ENCODE results near the gene NOL6. TPM values are rescaled to one million over a fixed set of nuclear protein-coding genes. Genes with fewer than 3 reads are reported as not detected.
A peak's percentile ranks its signal among the peaks of the same experiment; 100 is the strongest.

NOL6 gene
- total RNA-seq, 1 experiment from 2014 or later, result 49.6 TPM

DNA sequence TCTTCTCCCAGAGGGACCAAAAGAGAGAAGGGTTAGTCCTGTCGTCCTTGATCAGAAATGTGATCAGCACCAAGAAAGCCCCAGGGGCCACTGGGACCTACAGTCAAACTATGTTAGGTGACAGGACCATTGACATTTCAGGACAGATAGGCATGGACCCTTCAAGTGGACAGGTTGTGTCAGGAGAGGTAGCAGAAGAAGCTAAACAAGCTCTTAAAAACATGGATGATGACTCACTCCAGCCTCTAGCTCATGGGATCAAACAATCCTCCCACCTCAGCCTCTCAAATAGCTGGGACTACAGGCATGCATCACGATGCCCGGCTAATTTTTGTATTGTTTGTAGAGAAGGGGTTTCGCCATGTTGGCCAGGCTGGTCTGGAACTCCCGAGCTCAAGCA lies 24.0 kb downstream of the NOL6 start:
- CTCF ChIA-PET, result no interaction called here
- Histone ChIP-seq H3K9me3 (ENCODE audit: low read depth, low read length, poor library complexity, severe bottlenecking) (no peaks in the 10 kb centered on the region), H3K4me3 (ENCODE audit: low read depth, low read length, poor library complexity, severe bottlenecking) (no peak overlapping the region), H3K4me1 (ENCODE audit: insufficient read depth, low read length, poor library complexity, severe bottlenecking) (peaks cover 5% of the 10 kb centered on the region), H3K27me3 (replicated peaks; ENCODE audit: insufficient read depth, low read depth, low read length, poor library complexity) (no peaks in the 10 kb centered on the region), H3K27ac (ENCODE audit: low read depth, low read length, poor library complexity, severe bottlenecking) (no peak overlapping the region), H3K36me3 (ENCODE audit: insufficient read depth, low read length, poor library complexity, severe bottlenecking) (no peaks in the 10 kb centered on the region)
- BruUV-seq (replicated peaks), result no TSS peak
- DNase-seq (ENCODE audit: low spot score), result no peak
- TF ChIP-seq, protein P1, sequence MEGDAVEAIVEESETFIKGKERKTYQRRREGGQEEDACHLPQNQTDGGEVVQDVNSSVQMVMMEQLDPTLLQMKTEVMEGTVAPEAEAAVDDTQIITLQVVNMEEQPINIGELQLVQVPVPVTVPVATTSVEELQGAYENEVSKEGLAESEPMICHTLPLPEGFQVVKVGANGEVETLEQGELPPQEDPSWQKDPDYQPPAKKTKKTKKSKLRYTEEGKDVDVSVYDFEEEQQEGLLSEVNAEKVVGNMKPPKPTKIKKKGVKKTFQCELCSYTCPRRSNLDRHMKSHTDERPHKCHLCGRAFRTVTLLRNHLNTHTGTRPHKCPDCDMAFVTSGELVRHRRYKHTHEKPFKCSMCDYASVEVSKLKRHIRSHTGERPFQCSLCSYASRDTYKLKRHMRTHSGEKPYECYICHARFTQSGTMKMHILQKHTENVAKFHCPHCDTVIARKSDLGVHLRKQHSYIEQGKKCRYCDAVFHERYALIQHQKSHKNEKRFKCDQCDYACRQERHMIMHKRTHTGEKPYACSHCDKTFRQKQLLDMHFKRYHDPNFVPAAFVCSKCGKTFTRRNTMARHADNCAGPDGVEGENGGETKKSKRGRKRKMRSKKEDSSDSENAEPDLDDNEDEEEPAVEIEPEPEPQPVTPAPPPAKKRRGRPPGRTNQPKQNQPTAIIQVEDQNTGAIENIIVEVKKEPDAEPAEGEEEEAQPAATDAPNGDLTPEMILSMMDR (conservative IDR thresholded peaks at IDR 0.05; ENCODE audit: low read depth, low read length), result no peak
- POLR2A ChIA-PET (ENCODE audit: low non-redundant PET), result no interaction called here
- intact Hi-C loops (cut with micrococcal nuclease; ENCODE audit: unreplicated experiment), result no loop called here

DNA sequence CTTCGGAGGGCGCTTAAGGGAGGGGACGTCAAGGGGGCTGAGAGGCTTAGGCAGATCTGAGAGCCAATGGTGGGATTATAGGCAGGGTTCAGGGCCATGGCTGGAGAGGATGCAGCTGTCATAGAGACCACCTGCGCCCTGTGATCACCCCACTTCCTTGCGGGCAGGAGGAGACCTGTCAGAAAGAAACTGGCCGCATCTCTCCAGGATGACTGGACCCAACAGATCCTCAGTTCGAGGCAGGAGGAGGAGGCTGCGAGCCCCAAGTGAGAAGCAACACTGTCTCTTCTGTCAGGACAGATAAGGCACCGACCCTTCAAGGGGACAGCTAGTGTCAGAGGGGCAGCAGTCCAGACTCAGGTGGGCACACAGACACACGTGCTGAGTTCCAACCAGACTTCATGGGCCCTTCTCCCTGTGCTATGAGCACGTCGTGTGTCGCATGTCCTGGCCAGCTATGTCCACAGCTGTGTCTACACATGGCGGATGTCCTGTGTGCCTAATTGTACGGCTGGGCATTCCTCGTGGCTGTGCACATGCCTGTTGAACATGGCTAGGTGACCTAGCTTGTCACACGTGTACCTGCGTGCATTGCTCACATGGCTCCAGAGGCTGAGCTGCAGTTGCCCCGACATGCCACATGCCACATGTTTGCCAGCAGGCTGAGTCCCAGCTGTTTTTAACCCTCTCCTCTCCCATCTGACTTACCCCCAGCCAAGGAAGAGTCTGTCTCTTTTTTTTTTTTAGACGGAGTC lies 25.7 kb downstream of the NOL6 start:
- peaks cover 5% of the 10 kb centered on the region for H3K4me1 ChIP-seq (ENCODE audit: insufficient read depth, low read length, poor library complexity, severe bottlenecking)
- DNase-seq (ENCODE audit: low spot score), result no peak
- no peaks in the 10 kb centered on the region for H3K36me3 ChIP-seq (ENCODE audit: insufficient read depth, low read length, poor library complexity, severe bottlenecking)
- H3K27me3 ChIP-seq (replicated peaks; ENCODE audit: insufficient read depth, low read depth, low read length, poor library complexity), result no peaks in the 10 kb centered on the region
- ChIA-PET CTCF (interaction anchor here (0.7 to 2.2 kb wide), 2 partner anchors 18 to 73 kb away, joined by 5 to 6 read pairs; no protein-coding TSS in a partner anchor), POLR2A (ENCODE audit: low non-redundant PET) (no interaction called here)
- intact Hi-C loops (cut with micrococcal nuclease; ENCODE audit: unreplicated experiment), result no loop called here
- no peaks in the 10 kb centered on the region for H3K9me3 ChIP-seq (ENCODE audit: low read depth, low read length, poor library complexity, severe bottlenecking)
- H3K4me3 ChIP-seq (ENCODE audit: low read depth, low read length, poor library complexity, severe bottlenecking), result peak overlapping the region; percentile 39
- no peak overlapping the region for H3K27ac ChIP-seq (ENCODE audit: low read depth, low read length, poor library complexity, severe bottlenecking)
- TF ChIP-seq, protein P1 (conservative IDR thresholded peaks at IDR 0.05; ENCODE audit: low read depth, low read length), result no peak
- no peak for TF ChIP-seq EZH2 (IDR thresholded peaks at IDR 0.05; ENCODE audit: borderline replicate concordance, low read depth, low read length, poor library complexity, severe bottlenecking)
- no TSS peak for BruUV-seq (replicated peaks)

DNA sequence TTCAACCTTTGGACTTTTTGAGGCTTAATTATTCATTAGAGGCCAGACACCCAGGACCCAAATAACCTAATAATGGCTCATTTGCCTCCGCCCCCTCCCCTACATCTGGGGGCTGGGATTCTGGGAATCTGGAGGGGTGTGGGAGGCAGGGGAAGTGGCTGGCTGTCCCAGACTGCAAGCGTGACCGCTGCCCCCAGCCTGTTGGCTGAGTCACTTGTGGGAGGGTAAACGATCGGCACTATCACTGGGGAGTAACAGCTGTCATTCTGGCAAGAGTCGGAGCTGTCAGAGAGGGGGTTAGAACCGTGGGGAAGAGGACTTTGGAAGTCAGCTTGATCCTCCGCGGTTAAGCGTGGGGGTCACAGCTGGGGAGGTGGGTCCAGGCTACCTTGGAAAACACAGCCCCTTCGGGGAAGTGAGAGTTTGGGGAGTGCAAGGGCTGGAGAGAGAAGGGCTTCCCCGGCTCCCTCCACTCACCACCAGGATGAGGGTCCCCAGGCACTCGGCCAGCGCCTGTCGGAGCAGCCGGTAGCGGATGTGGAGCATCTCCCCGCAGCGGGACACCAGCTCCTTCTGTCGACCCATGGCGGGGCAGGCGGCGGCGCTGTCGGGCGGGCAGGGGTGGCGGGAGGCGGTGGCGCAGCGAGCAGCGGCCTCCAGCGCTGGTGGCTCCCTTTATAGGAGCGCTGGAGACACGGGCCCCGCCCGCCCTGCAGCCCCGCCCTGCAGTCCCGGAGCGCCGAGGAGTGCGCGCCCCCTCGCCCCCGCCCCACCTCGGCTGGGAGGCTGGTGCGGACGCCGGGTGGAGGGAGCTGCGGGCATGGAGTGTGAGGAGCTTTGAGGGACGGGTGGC lies 26.6 kb downstream of the NOL6 start, which contains the start of gene AQP3:
Gene AQP3 (minus strand): TSS at position 648 of the 853 bp plus-strand sequence. CDS start 63 bp downstream, at position 585.
- no TSS peak for BruUV-seq (replicated peaks)
- TF ChIP-seq, protein P1 (conservative IDR thresholded peaks at IDR 0.05; ENCODE audit: low read depth, low read length), result peak; percentile 49
- TF ChIP-seq EZH2 (IDR thresholded peaks at IDR 0.05; ENCODE audit: borderline replicate concordance, low read depth, low read length, poor library complexity, severe bottlenecking), result no peak
- ChIA-PET CTCF (interaction anchor here (0.7 to 2.2 kb wide), 3 partner anchors 19 to 27 kb away, joined by 4 to 6 read pairs (median 5); partner anchors contain the start of gene NOL6), POLR2A (ENCODE audit: low non-redundant PET) (no interaction called here)
- no peaks in the 10 kb centered on the region for H3K36me3 ChIP-seq (ENCODE audit: insufficient read depth, low read length, poor library complexity, severe bottlenecking)
- no peaks in the 10 kb centered on the region for H3K9me3 ChIP-seq (ENCODE audit: low read depth, low read length, poor library complexity, severe bottlenecking)
- no peaks in the 10 kb centered on the region for H3K27me3 ChIP-seq (replicated peaks; ENCODE audit: insufficient read depth, low read depth, low read length, poor library complexity)
- peak; percentile 75 for DNase-seq (ENCODE audit: low spot score)
- intact Hi-C loops (cut with micrococcal nuclease; ENCODE audit: unreplicated experiment), result no loop called here
- H3K27ac ChIP-seq (ENCODE audit: low read depth, low read length, poor library complexity, severe bottlenecking), result no peak within 1 kb of the TSS
- peak within 1 kb of the TSS; percentile 39 for H3K4me3 ChIP-seq (ENCODE audit: low read depth, low read length, poor library complexity, severe bottlenecking)
- H3K4me1 ChIP-seq (ENCODE audit: insufficient read depth, low read length, poor library complexity, severe bottlenecking), result peaks cover 5% of the 10 kb centered on the region

Measured in A673 (cell line).